ENCODE data around the gene METTL5.

METTL5 gene

GRCh38 chr2:169768262-169768995 is 56.3 kb downstream of the METTL5 start:
- peaks cover 13% of the 10 kb centered on the region for H3K4me1 Mint-ChIP-seq
- no peaks in the 10 kb centered on the region for H3K9me3 Mint-ChIP-seq
- DNase-seq (ENCODE audit: low spot score in 2 of 2) (peak; percentile 15 to 24), ATAC-seq (replicated peaks; ENCODE audit: extremely low read depth, poor library complexity, severe bottlenecking) (no peak)
- peaks cover 2% of the 10 kb centered on the region for H3K36me3 Mint-ChIP-seq (ENCODE audit: insufficient read depth)
- H3K27ac Mint-ChIP-seq (ENCODE audit: low read depth) = no peak overlapping the region
- H3K27me3 Mint-ChIP-seq = no peaks in the 10 kb centered on the region
- H3K4me3 Mint-ChIP-seq = peak overlapping the region; percentile 78

GRCh38 chr2:169767243-169767888 is 57.3 kb downstream of the METTL5 start:
- DNase-seq (ENCODE audit: low spot score in 2 of 2) = peak; percentile 45 to 57
- no peak overlapping the region for H3K27ac Mint-ChIP-seq (ENCODE audit: low read depth)
- H3K4me1 Mint-ChIP-seq = peaks cover 16% of the 10 kb centered on the region
- peak; percentile 60 for ATAC-seq (replicated peaks; ENCODE audit: extremely low read depth, poor library complexity, severe bottlenecking)
- H3K4me3 Mint-ChIP-seq = peak overlapping the region; percentile 78
- H3K36me3 Mint-ChIP-seq (ENCODE audit: insufficient read depth) = peaks cover 2% of the 10 kb centered on the region
- no peaks in the 10 kb centered on the region for H3K27me3 Mint-ChIP-seq
- no peaks in the 10 kb centered on the region for H3K9me3 Mint-ChIP-seq

GRCh38 chr2:169765523-169765922 is 59.2 kb downstream of the METTL5 start:
- Mint-ChIP-seq H3K4me3 (no peak overlapping the region), H3K27me3 (no peaks in the 10 kb centered on the region), H3K9me3 (no peaks in the 10 kb centered on the region), H3K27ac (ENCODE audit: low read depth) (no peak overlapping the region), H3K36me3 (ENCODE audit: insufficient read depth) (peaks cover 2% of the 10 kb centered on the region), H3K4me1 (peaks cover 24% of the 10 kb centered on the region)
- ATAC-seq (replicated peaks; ENCODE audit: extremely low read depth, poor library complexity, severe bottlenecking) (no peak), DNase-seq (ENCODE audit: low spot score in 2 of 2) (no peak)

- no peak for DNase-seq (ENCODE audit: low spot score in 2 of 2)
- no peak for ATAC-seq (replicated peaks; ENCODE audit: extremely low read depth, poor library complexity, severe bottlenecking)
- peak overlapping the region; percentile 14 for H3K27ac Mint-ChIP-seq (ENCODE audit: low read depth)
Measured at GRCh38 chr2:169761970-169762292, 62.8 kb downstream of the METTL5 start.

More at GRCh38 chr2:169761970-169762292, 62.8 kb downstream of the METTL5 start:
- Mint-ChIP-seq H3K36me3 (ENCODE audit: insufficient read depth) (no peaks in the 10 kb centered on the region), H3K27me3 (no peaks in the 10 kb centered on the region), H3K4me1 (peaks cover 11% of the 10 kb centered on the region), H3K4me3 (no peak overlapping the region), H3K9me3 (no peaks in the 10 kb centered on the region)

Measured in central memory CD8-positive, alpha-beta T cell (primary cell).